ACHN (cell line): ENCODE data around the gene SAMM50.

ENCODE experiments used
- DNase-seq: peaks from one replicate; pipeline ENCODE4 v3.0.0-alpha.2; 2015
- in situ Hi-C: cut with HindIII; loops from 2 replicates; pipeline ENCODE4 v1.10.0; 2017; ENCODE audit warnings: low sequenced_read_pairs, low pct_ligation_motif_present, low pct_unique_long_range_greater_than_20kb

SAMM50 gene

DNA sequence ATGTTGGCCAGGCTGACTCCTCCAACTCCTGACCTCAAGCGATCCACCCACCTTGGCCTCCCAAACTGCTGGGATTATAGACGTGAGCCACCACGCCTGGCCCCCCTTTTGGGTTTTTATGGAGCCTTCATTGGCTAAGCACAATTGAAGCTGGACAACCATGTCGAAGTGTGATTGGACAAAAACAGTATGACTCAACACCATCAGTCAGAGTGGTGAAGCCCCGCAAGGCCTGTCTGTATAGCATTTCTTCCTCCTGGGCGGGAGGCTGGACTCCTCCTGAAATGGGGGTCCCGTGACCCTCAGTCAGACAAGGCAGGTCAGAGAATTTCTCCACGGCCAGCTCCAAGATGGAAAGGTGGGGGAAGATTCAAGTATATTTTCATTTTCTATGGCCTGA is 65.7 kb downstream of the SAMM50 start:
- no peak for DNase-seq
- in situ Hi-C loops = no loop called here

- DNase-seq = peak; percentile 55
- in situ Hi-C loops = no loop called here
Observed at GRCh38 chr22:44023404-44024287, 68.4 kb downstream of the SAMM50 start.

GRCh38 chr22:44024288-44024921 is 69.2 kb downstream of the SAMM50 start, which contains the start of gene PARVB:
PARVB (plus strand) TSS chr22:44024302; CDS start chr22:44024340, 38 bp downstream.
- DNase-seq = peak; percentile 26
- in situ Hi-C loops = no loop called here

- in situ Hi-C loops = no loop called here
- no peak for DNase-seq
Observed at GRCh38 chr22:44025171-44026065, 70.2 kb downstream of the SAMM50 start.

GRCh38 chr22:44026066-44026629 is 70.9 kb downstream of the SAMM50 start:
- no peak for DNase-seq
- in situ Hi-C loops = no loop called here

- in situ Hi-C loops = no loop called here
- no peak for DNase-seq
Observed at GRCh38 chr22:44026630-44027511, 71.6 kb downstream of the SAMM50 start.

DNA sequence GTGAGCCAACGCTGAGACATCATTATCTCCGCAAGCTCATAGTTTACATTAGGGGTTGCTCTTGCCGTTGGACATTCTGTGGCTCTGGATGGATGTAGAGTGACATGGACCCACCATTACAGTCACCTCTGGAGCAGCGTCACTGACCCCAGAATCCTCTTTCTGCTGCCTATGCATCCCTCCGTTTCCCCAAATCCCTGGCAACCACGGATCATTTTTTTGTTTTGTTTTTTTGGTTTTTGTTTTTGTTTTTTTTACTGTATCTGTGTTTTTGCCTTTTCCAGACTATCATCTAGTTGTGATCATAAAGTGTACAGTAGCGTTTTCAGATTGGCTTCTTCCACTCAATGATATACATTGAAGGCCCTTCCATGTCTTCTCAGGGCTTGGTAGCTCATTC is 72.8 kb downstream of the SAMM50 start:
- in situ Hi-C loops = no loop called here
- DNase-seq = no peak

GRCh38 chr22:44029069-44029468 is 73.8 kb downstream of the SAMM50 start:
- in situ Hi-C loops = no loop called here
- no peak for DNase-seq

GRCh38 chr22:44030051-44030701 is 74.9 kb downstream of the SAMM50 start:
- in situ Hi-C loops = no loop called here
- no peak for DNase-seq

- in situ Hi-C loops = no loop called here
Observed at GRCh38 chr22:44030702-44031082, 75.5 kb downstream of the SAMM50 start.

DNA sequence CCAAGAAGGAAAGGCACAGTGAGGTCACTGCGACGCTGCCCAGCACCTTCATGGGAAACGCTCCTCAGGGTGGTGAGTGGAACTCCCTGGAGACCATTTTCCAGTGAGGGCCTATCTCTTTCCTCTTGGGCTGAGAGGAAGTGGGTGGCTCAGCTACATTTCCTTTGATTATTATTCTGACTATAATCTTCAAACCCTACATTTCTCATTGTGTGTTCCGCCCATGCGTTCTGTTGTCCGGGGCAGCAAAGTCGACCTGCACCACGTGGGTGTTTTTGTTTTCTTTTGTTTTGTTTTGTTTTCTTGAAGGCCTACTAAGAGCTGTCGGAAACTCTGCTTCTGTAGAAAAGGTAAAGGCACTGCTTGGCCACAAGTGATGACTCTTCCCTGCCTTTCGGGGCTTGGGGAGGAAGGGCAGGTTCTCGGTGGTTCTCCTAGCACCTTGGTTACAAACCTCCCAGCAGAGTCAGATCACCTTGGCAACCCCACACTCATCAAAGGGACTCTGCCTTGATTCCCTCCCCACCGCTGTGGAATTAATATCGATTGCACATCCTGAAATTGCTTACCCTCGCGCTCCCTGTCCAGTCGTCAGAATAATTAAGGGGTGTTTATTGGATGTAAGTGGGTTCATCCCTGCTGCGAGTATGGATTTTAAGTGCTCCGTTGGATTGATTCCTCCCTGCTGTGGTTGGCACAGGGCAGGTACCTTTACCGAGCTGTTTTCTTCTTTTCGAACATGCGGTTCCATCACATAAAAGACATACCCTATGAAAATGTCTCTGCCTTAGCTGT is 76.1 kb downstream of the SAMM50 start:
- no peak for DNase-seq
- in situ Hi-C loops = no loop called here

More at GRCh38 chr22:44030702-44031082, 75.5 kb downstream of the SAMM50 start:
- DNase-seq = no peak

GRCh38 chr22:44032126-44032730 is 77.0 kb downstream of the SAMM50 start:
- in situ Hi-C loops = no loop called here
- no peak for DNase-seq

GRCh38 chr22:44033287-44033686 is 78.0 kb downstream of the SAMM50 start:
- DNase-seq = no peak
- in situ Hi-C loops = no loop called here

GRCh38 chr22:44033694-44034093 is 78.5 kb downstream of the SAMM50 start:
- in situ Hi-C loops = no loop called here
- no peak for DNase-seq

GRCh38 chr22:44037519-44038375 is 82.5 kb downstream of the SAMM50 start:
- in situ Hi-C loops = no loop called here

More at GRCh38 chr22:44037519-44038375, 82.5 kb downstream of the SAMM50 start:
- peak; percentile 83 for DNase-seq
